HL-60 (cell line): ENCODE measurements around the gene NFATC4.

Experiments
- POLR2AphosphoS5 ChIP-seq: IDR thresholded peaks from 2 replicates; pipeline ENCODE4 v1.6.1; 2012; ENCODE audit warnings: low read depth
- TF ChIP-seq, protein P1 (sequence below): IDR thresholded peaks from one replicate; pipeline ENCODE4 v1.5.1; 2011; ENCODE audit warnings: low read length, control low read depth, inconsistent platforms; ENCODE audit not compliant: insufficient read depth

GRCh38 chr14:24417832-24418491 lies 50.0 kb downstream of the NFATC4 start:
- TF ChIP-seq, protein P1, sequence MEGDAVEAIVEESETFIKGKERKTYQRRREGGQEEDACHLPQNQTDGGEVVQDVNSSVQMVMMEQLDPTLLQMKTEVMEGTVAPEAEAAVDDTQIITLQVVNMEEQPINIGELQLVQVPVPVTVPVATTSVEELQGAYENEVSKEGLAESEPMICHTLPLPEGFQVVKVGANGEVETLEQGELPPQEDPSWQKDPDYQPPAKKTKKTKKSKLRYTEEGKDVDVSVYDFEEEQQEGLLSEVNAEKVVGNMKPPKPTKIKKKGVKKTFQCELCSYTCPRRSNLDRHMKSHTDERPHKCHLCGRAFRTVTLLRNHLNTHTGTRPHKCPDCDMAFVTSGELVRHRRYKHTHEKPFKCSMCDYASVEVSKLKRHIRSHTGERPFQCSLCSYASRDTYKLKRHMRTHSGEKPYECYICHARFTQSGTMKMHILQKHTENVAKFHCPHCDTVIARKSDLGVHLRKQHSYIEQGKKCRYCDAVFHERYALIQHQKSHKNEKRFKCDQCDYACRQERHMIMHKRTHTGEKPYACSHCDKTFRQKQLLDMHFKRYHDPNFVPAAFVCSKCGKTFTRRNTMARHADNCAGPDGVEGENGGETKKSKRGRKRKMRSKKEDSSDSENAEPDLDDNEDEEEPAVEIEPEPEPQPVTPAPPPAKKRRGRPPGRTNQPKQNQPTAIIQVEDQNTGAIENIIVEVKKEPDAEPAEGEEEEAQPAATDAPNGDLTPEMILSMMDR: no peak
- no peak for TF ChIP-seq POLR2AphosphoS5
